GM12801 (cell line): ENCODE results near the gene UBXN10.

Source experiments
- TF ChIP-seq, protein P1 (sequence below): IDR thresholded peaks from one replicate; pipeline ENCODE4 v1.5.1; 2011; ENCODE audit warnings: control low read depth; ENCODE audit not compliant: insufficient read length; ENCODE audit errors: extremely low read depth

The UBXN10 gene

DNA sequence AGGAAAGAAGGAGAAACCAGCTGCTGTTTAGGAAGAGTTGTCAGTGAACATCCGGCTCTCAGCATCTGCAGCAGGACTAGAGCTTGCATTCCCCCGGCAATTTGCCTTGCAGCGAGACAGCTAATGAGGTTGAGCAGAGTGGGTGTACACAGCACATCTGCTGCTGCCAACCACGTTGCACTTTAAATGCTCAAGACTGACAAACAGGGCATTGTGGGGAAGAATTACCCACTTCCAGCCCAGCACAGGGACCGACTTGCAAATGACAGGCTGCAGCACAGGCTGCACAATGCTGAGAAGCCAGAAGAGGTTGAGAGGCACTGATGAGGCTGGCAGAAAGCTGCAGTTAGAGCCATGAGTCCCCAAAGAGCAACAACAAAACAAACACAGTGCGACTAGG is 48.0 kb downstream of the UBXN10 start:
- TF ChIP-seq, protein P1, sequence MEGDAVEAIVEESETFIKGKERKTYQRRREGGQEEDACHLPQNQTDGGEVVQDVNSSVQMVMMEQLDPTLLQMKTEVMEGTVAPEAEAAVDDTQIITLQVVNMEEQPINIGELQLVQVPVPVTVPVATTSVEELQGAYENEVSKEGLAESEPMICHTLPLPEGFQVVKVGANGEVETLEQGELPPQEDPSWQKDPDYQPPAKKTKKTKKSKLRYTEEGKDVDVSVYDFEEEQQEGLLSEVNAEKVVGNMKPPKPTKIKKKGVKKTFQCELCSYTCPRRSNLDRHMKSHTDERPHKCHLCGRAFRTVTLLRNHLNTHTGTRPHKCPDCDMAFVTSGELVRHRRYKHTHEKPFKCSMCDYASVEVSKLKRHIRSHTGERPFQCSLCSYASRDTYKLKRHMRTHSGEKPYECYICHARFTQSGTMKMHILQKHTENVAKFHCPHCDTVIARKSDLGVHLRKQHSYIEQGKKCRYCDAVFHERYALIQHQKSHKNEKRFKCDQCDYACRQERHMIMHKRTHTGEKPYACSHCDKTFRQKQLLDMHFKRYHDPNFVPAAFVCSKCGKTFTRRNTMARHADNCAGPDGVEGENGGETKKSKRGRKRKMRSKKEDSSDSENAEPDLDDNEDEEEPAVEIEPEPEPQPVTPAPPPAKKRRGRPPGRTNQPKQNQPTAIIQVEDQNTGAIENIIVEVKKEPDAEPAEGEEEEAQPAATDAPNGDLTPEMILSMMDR, result no peak

DNA sequence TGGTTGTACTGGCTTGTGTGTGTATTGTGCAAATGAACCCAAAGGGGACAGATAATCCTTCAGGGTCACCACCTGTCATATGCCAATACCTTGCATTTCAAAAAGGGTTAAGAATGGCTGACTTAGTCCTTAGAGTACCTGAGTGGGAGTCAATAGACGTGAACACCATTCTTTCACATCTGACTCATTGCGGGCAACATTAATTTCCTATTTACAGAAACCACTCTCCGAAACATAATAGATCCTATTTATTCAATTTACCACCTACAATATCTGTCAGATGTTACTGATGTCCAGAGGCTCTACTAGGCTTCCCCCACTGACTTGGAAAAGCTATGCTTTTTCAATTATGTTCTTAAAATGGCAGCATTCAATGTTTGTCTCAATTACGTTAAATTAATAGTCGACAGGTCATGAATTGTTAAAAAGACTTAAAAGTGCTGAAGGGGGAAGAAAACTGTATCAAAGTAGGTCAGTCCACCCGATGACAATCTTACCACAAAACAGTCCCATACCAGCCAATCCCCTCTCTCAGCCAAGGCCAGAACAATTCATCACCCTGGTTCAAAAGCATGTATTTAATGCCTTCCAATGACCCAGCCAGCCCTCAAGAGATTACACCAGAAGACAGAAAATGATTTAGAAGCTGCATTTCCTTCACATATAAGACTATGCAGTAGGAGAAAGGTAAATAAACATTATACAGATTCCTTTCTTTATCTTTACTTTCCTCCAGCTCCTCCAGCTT is 49.1 kb downstream of the UBXN10 start:
- TF ChIP-seq, protein P1, result no peak

DNA sequence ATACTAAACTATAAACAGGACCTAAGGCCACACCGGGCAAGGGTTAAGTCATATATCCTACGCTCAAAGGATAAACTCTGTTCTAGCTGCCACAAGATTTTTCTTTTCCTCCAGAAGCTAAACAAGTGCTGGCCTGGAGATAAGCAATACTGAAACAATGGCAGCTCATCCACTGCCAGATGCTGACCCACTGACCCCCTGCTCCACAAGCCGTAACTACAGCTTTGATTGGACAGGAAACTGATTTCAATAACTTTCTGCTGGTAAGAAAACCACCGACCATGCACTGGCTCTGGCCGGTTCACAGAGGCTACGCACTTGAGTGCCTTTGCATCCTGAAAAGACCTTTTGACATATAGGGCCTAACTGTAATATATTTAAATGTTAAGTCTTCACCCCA is 51.8 kb downstream of the UBXN10 start:
- TF ChIP-seq, protein P1, result no peak

DNA sequence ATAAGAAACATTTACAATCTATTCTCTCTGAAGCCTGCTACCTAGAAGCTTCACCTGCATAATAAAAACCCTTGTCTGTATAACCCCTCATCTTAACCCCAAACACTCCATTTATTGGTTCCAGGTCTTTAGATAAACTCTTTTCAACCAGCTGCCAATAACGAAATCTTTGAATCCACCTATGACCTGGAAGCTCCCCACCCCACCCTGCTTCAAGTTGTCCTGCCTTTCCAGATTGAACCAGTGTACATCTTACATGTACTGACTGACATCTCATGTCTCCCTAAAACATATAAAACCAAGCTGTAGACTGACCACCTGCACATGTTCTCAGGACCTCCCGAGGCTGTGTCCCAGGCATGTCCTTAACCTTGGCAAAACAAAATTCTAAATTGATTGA is 54.1 kb downstream of the UBXN10 start:
- TF ChIP-seq, protein P1, result no peak

DNA sequence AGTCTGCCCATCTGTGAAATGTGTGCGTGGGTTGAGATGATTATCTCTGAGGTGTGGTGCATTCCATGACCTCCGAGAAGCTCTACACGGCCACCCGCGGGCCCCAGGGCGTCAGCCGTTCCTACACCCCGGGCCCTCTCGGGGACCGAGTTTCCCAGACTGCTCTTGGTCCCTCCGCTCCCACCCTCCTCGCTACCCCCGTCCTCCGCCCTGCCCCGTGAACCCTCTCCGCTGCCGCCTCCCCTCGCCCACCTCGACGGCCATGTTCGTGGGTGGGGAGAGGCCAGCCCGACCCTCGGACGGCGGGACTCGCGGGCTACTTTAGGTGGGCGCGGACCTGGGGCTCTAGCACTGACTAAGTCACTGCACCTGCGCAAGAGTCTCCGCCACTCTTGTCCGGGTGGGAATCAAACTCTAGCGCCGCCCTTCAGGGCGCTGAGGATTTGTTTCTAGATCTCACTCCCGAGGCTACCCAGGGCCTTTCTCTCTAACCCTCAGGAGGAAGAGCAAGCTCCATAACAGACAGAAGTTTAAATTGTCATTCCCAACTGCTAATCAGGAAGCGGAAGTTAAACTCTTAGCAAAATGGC is 57.1 kb downstream of the UBXN10 start:
- TF ChIP-seq, protein P1, result no peak
